ENCODE data around the gene BEND3. TPM values are rescaled to one million over a fixed set of nuclear protein-coding genes. Genes with fewer than 3 reads are reported as not detected.

BEND3 gene
- total and polyA plus RNA-seq, 9 of the 15 experiments (the other 6 are each of a cell fraction or from before 2014, with no cell fraction given): 0.64 to 8.4 (median 3.3) TPM

DNA sequence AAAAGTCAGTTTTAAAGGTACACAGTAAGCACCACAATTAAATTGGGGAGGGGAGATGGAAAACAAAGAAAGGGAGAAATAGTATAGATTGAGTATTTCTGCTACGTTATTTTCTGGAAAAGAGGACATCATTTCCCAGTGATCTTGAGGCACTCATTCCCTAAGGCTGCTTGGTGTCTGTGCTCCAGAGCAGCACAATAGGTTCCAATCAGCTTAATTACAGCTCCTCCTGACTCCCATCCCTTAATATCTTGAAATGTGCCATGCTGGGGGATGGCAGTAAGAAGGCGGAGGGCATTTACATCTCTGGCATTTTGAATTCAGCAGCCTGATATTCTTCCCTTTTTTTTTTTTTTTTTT lies 39.5 kb upstream of the BEND3 start:
- Histone ChIP-seq H3K79me2 (ENCODE audit: control insufficient read depth, insufficient read depth, low read length) (no peaks in the 10 kb centered on the region), H3K36me3 (ENCODE audit: control insufficient read depth, insufficient read depth, low read length) (no peaks in the 10 kb centered on the region), H4K20me1 (replicated peaks; ENCODE audit: control insufficient read depth, insufficient read depth, low read length) (no peaks in the 10 kb centered on the region), H3K9me3 (replicated peaks; ENCODE audit: control insufficient read depth, insufficient read depth, low read depth, low read length) (no peaks in the 10 kb centered on the region), H3K4me1 (replicated peaks in 1 of 2; ENCODE audit: control insufficient read depth in 2 of 2, insufficient read depth in 2 of 2, low read length in 2 of 2) (no peaks in the 10 kb centered on the region), H3K9ac (ENCODE audit: insufficient read depth in 1 of 2, low read depth in 2 of 2, low read length in 2 of 2) (no peak overlapping the region), H3K4me2 (ENCODE audit: insufficient read depth, low read length) (no peak overlapping the region), H2AFZ (ENCODE audit: low read depth, low read length) (no peak overlapping the region), H3K9me1 (ENCODE audit: control insufficient read depth, insufficient read depth, low read length) (no peaks in the 10 kb centered on the region), H3K27me3 (ENCODE audit: control insufficient read depth in 2 of 2, insufficient read depth in 2 of 2, low read length in 2 of 2) (no peaks in the 10 kb centered on the region), H3K4me3 (no peak overlapping the region), H3K27ac (ENCODE audit: extremely low read depth, low read depth, low read length) (no peak overlapping the region)
- TF ChIP-seq ZNF445 (CRISPR knock-in tag; IDR thresholded peaks at IDR 0.05; ENCODE audit: low read depth): no peak
- TF ChIP-seq FOXJ3 (CRISPR knock-in tag; IDR thresholded peaks at IDR 0.05): no peak
- TF ChIP-seq TEAD2 (tag; IDR thresholded peaks at IDR 0.05): no peak
- no peak for TF ChIP-seq ZKSCAN8 (CRISPR knock-in tag; IDR thresholded peaks at IDR 0.05)
- no peak for TF ChIP-seq ZNF316 (IDR thresholded peaks at IDR 0.05)
- TF ChIP-seq, protein P1, sequence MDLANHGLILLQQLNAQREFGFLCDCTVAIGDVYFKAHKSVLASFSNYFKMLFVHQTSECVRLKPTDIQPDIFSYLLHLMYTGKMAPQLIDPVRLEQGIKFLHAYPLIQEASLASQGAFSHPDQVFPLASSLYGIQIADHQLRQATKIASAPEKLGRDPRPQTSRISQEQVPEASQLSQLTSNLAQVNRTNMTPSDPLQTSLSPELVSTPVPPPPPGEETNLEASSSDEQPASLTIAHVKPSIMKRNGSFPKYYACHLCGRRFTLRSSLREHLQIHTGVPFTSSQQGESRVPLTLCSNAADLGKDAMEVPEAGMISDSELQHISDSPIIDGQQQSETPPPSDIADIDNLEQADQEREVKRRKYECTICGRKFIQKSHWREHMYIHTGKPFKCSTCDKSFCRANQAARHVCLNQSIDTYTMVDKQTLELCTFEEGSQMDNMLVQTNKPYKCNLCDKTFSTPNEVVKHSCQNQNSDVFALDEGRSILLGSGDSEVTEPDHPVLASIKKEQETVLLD (IDR thresholded peaks at IDR 0.05): no peak
- no peak for TF ChIP-seq KHSRP (IDR thresholded peaks at IDR 0.05)
- TF ChIP-seq, protein P2, sequence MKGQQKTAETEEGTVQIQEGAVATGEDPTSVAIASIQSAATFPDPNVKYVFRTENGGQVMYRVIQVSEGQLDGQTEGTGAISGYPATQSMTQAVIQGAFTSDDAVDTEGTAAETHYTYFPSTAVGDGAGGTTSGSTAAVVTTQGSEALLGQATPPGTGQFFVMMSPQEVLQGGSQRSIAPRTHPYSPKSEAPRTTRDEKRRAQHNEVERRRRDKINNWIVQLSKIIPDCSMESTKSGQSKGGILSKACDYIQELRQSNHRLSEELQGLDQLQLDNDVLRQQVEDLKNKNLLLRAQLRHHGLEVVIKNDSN (CRISPR knock-in tag; IDR thresholded peaks at IDR 0.05): no peak
- TF ChIP-seq ZNF707 (CRISPR knock-in tag; conservative IDR thresholded peaks at IDR 0.05): no peak
- TF ChIP-seq KLF6 (CRISPR knock-in tag; IDR thresholded peaks at IDR 0.05; ENCODE audit: borderline replicate concordance): no peak
- no peak for TF ChIP-seq TEAD4 (IDR thresholded peaks at IDR 0.05; ENCODE audit: low read length)
- TF ChIP-seq TEAD4 (CRISPR knock-in tag; IDR thresholded peaks at IDR 0.05; ENCODE audit: borderline replicate concordance): no peak
- no peak for TF ChIP-seq ETV6 (IDR thresholded peaks at IDR 0.05; ENCODE audit: borderline replicate concordance in 1 of 2, low read depth in 2 of 2, low read length in 1 of 2)
- TF ChIP-seq ETV6 (CRISPR knock-in tag; IDR thresholded peaks at IDR 0.05; ENCODE audit: borderline replicate concordance): no peak
- no peak for DNase-seq (ENCODE audit: extremely low read depth in 1 of 4, low spot score in 3 of 4)
- CTCF ChIA-PET (ENCODE audit: low intra/inter-chr PET ratio): no interaction called here
- no TSS peak for BruUV-seq (replicated peaks)
- in situ Hi-C loops (cut with MboI): no loop called here
- 68% methylated on average over 2 of the region's 2 CpGs for WGBS (ENCODE audit: insufficient coverage, low coverage, missing lambda C conversion rate)
- no peak for ATAC-seq
- POLR2A ChIA-PET: no interaction called here
- intact Hi-C loops (cut with micrococcal nuclease): no loop called here
- no peak for FAIRE-seq
